ENCODE data around the gene ACBD6.

GRCh38 chr1:180327089-180327488, 175.3 kb downstream of the ACBD6 start:
- no peak for TF ChIP-seq POLR2A (IDR thresholded peaks at IDR 0.05)
- no peak for TF ChIP-seq POLR2AphosphoS5 (IDR thresholded peaks at IDR 0.05)
- TF ChIP-seq, protein P1, sequence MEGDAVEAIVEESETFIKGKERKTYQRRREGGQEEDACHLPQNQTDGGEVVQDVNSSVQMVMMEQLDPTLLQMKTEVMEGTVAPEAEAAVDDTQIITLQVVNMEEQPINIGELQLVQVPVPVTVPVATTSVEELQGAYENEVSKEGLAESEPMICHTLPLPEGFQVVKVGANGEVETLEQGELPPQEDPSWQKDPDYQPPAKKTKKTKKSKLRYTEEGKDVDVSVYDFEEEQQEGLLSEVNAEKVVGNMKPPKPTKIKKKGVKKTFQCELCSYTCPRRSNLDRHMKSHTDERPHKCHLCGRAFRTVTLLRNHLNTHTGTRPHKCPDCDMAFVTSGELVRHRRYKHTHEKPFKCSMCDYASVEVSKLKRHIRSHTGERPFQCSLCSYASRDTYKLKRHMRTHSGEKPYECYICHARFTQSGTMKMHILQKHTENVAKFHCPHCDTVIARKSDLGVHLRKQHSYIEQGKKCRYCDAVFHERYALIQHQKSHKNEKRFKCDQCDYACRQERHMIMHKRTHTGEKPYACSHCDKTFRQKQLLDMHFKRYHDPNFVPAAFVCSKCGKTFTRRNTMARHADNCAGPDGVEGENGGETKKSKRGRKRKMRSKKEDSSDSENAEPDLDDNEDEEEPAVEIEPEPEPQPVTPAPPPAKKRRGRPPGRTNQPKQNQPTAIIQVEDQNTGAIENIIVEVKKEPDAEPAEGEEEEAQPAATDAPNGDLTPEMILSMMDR (IDR thresholded peaks at IDR 0.05) = no peak

Measured in breast epithelium (tissue), 3 donors.